ENCODE data around the gene PRH2. TPM values are rescaled to one million over a fixed set of nuclear protein-coding genes. Genes with fewer than 3 reads are reported as not detected.

PRH2 gene
- total RNA-seq, 1 experiment from 2014 or later = not detected

DNA sequence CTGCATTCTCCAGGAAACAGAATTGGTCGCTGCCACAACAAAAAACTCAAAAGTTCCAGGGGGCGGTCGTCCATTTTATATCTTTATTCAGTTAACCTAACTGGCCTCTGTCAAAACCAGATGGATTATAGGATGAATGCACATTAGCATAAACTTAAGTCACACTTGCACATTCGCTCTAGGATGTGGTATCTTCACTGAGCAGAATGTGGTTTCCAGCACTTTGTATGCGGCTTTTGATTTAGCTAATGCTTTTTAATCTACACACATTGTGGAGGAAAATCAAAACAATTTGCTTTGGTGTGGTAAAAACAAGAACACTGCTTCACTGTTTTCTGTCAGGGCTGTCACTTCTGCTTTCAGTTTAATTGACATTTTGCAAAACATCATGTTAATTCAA, 53.2 kb downstream of the PRH2 start:
- intact Hi-C loops (cut with micrococcal nuclease) = no loop called here
- Histone ChIP-seq H3K36me3 (ENCODE audit: control insufficient read depth in 1 of 2, insufficient read depth in 2 of 2, low read length in 2 of 2) (no peaks in the 10 kb centered on the region), H3K4me2 (ENCODE audit: low read length) (no peak overlapping the region), H3K9me3 (ENCODE audit: control insufficient read depth in 1 of 2, insufficient read depth in 1 of 2, low read depth in 1 of 2, low read length in 2 of 2) (no peaks in the 10 kb centered on the region), H3K79me2 (ENCODE audit: insufficient read depth, low read length) (peaks cover 3% of the 10 kb centered on the region; the same call in 1 of the 2 replicates), H3K9me2 (ENCODE audit: insufficient read depth) (no peaks in the 10 kb centered on the region), H2AFZ (ENCODE audit: low read depth, low read length, poor library complexity, severe bottlenecking) (no peak overlapping the region), H3K27ac (ENCODE audit: low read depth, low read length) (no peak overlapping the region), H3K4me3 (replicated peaks in 1 of 2; ENCODE audit: low read depth in 1 of 2, low read length in 2 of 2) (no peak overlapping the region), H3K27me3 (ENCODE audit: insufficient read depth, low read length) (no peaks in the 10 kb centered on the region), H3K9ac (ENCODE audit: low read length) (no peak overlapping the region), H3K4me1 (ENCODE audit: control insufficient read depth in 1 of 2, insufficient read depth in 2 of 2, low read length in 2 of 2) (no peaks in the 10 kb centered on the region), H4K20me1 (ENCODE audit: insufficient read depth) (no peaks in the 10 kb centered on the region)
- RAD21 ChIA-PET (ENCODE audit: low non-redundant PET in 1 of 2, low total read pairs in 2 of 2, uncharacterized antibody in 2 of 2, unreplicated experiment in 2 of 2) = no interaction called here
- DNase-seq (ENCODE audit: low read depth, low spot score) = no peak
- no peak for ATAC-seq
- TF ChIP-seq, protein P1, sequence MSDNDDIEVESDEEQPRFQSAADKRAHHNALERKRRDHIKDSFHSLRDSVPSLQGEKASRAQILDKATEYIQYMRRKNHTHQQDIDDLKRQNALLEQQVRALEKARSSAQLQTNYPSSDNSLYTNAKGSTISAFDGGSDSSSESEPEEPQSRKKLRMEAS (IDR thresholded peaks at IDR 0.05) = no peak
- TF ChIP-seq EZH2phosphoT487 (IDR thresholded peaks at IDR 0.05; ENCODE audit: borderline replicate concordance) (no peak), EGR1 (IDR thresholded peaks at IDR 0.05; ENCODE audit: low read depth) (no peak), TCF7L2 (IDR thresholded peaks at IDR 0.05; ENCODE audit: borderline replicate concordance, extremely low read depth, insufficient read depth, insufficient read length) (no peak), SIN3A (IDR thresholded peaks at IDR 0.05; ENCODE audit: low read depth) (no peak), SRF (IDR thresholded peaks at IDR 0.05; ENCODE audit: low read depth) (no peak), CBX3 (IDR thresholded peaks at IDR 0.05; ENCODE audit: low read depth) (no peak)
- TF ChIP-seq, protein P2, sequence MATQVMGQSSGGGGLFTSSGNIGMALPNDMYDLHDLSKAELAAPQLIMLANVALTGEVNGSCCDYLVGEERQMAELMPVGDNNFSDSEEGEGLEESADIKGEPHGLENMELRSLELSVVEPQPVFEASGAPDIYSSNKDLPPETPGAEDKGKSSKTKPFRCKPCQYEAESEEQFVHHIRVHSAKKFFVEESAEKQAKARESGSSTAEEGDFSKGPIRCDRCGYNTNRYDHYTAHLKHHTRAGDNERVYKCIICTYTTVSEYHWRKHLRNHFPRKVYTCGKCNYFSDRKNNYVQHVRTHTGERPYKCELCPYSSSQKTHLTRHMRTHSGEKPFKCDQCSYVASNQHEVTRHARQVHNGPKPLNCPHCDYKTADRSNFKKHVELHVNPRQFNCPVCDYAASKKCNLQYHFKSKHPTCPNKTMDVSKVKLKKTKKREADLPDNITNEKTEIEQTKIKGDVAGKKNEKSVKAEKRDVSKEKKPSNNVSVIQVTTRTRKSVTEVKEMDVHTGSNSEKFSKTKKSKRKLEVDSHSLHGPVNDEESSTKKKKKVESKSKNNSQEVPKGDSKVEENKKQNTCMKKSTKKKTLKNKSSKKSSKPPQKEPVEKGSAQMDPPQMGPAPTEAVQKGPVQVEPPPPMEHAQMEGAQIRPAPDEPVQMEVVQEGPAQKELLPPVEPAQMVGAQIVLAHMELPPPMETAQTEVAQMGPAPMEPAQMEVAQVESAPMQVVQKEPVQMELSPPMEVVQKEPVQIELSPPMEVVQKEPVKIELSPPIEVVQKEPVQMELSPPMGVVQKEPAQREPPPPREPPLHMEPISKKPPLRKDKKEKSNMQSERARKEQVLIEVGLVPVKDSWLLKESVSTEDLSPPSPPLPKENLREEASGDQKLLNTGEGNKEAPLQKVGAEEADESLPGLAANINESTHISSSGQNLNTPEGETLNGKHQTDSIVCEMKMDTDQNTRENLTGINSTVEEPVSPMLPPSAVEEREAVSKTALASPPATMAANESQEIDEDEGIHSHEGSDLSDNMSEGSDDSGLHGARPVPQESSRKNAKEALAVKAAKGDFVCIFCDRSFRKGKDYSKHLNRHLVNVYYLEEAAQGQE (IDR thresholded peaks at IDR 0.05; ENCODE audit: low read depth) = no peak
- TF ChIP-seq, protein P3, sequence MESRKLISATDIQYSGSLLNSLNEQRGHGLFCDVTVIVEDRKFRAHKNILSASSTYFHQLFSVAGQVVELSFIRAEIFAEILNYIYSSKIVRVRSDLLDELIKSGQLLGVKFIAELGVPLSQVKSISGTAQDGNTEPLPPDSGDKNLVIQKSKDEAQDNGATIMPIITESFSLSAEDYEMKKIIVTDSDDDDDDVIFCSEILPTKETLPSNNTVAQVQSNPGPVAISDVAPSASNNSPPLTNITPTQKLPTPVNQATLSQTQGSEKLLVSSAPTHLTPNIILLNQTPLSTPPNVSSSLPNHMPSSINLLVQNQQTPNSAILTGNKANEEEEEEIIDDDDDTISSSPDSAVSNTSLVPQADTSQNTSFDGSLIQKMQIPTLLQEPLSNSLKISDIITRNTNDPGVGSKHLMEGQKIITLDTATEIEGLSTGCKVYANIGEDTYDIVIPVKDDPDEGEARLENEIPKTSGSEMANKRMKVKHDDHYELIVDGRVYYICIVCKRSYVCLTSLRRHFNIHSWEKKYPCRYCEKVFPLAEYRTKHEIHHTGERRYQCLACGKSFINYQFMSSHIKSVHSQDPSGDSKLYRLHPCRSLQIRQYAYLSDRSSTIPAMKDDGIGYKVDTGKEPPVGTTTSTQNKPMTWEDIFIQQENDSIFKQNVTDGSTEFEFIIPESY (IDR thresholded peaks at IDR 0.05; ENCODE audit: extremely low read depth, insufficient replicate concordance, low read length) = no peak
- TF ChIP-seq, protein P4, sequence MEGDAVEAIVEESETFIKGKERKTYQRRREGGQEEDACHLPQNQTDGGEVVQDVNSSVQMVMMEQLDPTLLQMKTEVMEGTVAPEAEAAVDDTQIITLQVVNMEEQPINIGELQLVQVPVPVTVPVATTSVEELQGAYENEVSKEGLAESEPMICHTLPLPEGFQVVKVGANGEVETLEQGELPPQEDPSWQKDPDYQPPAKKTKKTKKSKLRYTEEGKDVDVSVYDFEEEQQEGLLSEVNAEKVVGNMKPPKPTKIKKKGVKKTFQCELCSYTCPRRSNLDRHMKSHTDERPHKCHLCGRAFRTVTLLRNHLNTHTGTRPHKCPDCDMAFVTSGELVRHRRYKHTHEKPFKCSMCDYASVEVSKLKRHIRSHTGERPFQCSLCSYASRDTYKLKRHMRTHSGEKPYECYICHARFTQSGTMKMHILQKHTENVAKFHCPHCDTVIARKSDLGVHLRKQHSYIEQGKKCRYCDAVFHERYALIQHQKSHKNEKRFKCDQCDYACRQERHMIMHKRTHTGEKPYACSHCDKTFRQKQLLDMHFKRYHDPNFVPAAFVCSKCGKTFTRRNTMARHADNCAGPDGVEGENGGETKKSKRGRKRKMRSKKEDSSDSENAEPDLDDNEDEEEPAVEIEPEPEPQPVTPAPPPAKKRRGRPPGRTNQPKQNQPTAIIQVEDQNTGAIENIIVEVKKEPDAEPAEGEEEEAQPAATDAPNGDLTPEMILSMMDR (IDR thresholded peaks at IDR 0.05 in 2 of 3, conservative IDR thresholded peaks at IDR 0.05 in 1 of 3; ENCODE audit: borderline replicate concordance in 1 of 3, insufficient read depth in 1 of 3, low read depth in 2 of 3, low read length in 2 of 3) = no peak
- POLR2A ChIA-PET = no interaction called here
- CTCF ChIA-PET = no interaction called here
- BruUV-seq (replicated peaks) = no TSS peak
